HepG2 (cell line): ENCODE data around the gene SALL4. TPM values are rescaled to one million over a fixed set of nuclear protein-coding genes. Genes with fewer than 3 reads are reported as not detected.

Experiments used
- BHLHE40 ChIP-seq: IDR thresholded peaks from 2 replicates; pipeline ENCODE4 v1.6.1; 2011; ENCODE audit warnings: low read length, improper control_type of control experiment
- CBX5 ChIP-seq: sonication (generic); formaldehyde crosslinking; IDR thresholded peaks from 2 replicates; pipeline ENCODE4 v1.4.0; 2020; ENCODE audit warnings: missing genetic modification reagents, borderline replicate concordance
- CEBPB ChIP-seq: IDR thresholded peaks from 2 replicates; pipeline ENCODE4 v1.6.1; 2011; ENCODE audit warnings: low read depth, low read length, improper control_type of control experiment, borderline replicate concordance
- DR1 ChIP-seq: sonication (generic); formaldehyde crosslinking; IDR thresholded peaks from 2 replicates; pipeline ENCODE4 v1.8.0; 2021; ENCODE audit warnings: mild to moderate bottlenecking, missing genetic modification reagents, inconsistent platforms
- HHEX ChIP-seq: IDR thresholded peaks from 2 replicates; pipeline ENCODE4 v1.6.1; 2016; ENCODE audit warnings: control low read depth
- HMG20A ChIP-seq: IDR thresholded peaks from 2 replicates; pipeline ENCODE4 v1.6.1; 2016; ENCODE audit warnings: borderline replicate concordance
- HOXA5 ChIP-seq: sonication (generic); formaldehyde crosslinking; IDR thresholded peaks from 2 replicates; pipeline ENCODE4 v1.4.0; 2020; ENCODE audit warnings: missing genetic modification reagents
- RELA ChIP-seq: sonication (generic); formaldehyde crosslinking; IDR thresholded peaks from 2 replicates; pipeline ENCODE4 v1.4.0; 2020; ENCODE audit warnings: missing genetic modification reagents
- SNRNP70 ChIP-seq: fragments of 200-400 bp; formaldehyde crosslinking; IDR thresholded peaks from 2 replicates; pipeline ENCODE4 v1.6.1; 2017; ENCODE audit warnings: mild to moderate bottlenecking, low read depth, low read length, moderate library complexity
- TCF12 ChIP-seq, 2 experiments: fragments of 450-650 bp in 1 of 2; sonication (generic) in 1 of 2; formaldehyde crosslinking in 1 of 2; IDR thresholded peaks; 2 replicates each; pipeline versions ENCODE4 v1.6.1 to v1.8.0; 2017 to 2022; ENCODE audit warnings: antibody characterized with exemption in 1 of 2, mild to moderate bottlenecking in 1 of 2, missing genetic modification reagents in 1 of 2, moderate library complexity in 1 of 2
- ZC3H13 ChIP-seq: sonication (generic); formaldehyde crosslinking; IDR thresholded peaks from 2 replicates; pipeline ENCODE4 v1.8.1; 2023; ENCODE audit warnings: mild to moderate bottlenecking, missing genetic modification reagents, moderate library complexity
- ZNF180 ChIP-seq: sonication (generic); formaldehyde crosslinking; IDR thresholded peaks from 2 replicates; pipeline ENCODE4 v1.4.0; 2020; ENCODE audit warnings: low read depth, missing genetic modification reagents, borderline replicate concordance
- ZNF550 ChIP-seq: sonication (generic); formaldehyde crosslinking; IDR thresholded peaks from 2 replicates; pipeline ENCODE4 v1.4.0; 2020; ENCODE audit warnings: mild to moderate bottlenecking, missing genetic modification reagents, borderline replicate concordance
- ZSCAN30 ChIP-seq: sonication (generic); formaldehyde crosslinking; IDR thresholded peaks from 2 replicates; pipeline ENCODE4 v1.5.0; 2020; ENCODE audit warnings: mild to moderate bottlenecking, missing genetic modification reagents
- polyA plus RNA-seq, 8 experiments: library from polyadenylated mRNA; depleted of rRNA in 3 of 8; stranded (reverse) in 7 of 8; unstranded in 1 of 8; fragments of >200 nt; fragmentation: Illumina TruSeq in 4 of 8; extraction: Trizol in 4 of 8; gene quantifications; 2 replicates each; pipeline versions ENCODE4 v1.2.1 to v1.2.3, GENCODE V29; 2011 to 2016; ENCODE audit warnings: low read depth in 4 of 8, missing spikeins in 1 of 8, mixed read lengths in 1 of 8; ENCODE audit not compliant: insufficient read depth in 1 of 8
- total RNA-seq, 5 experiments: library from RNA; depleted of rRNA; stranded (reverse); fragments of >200 nt; fragmentation: Illumina TruSeq; extraction: Trizol; gene quantifications; 2 replicates each; pipeline ENCODE4 v1.2.3, GENCODE V29; 2016; ENCODE audit warnings: low read depth in 1 of 5
- TF ChIP-seq, protein P1 (sequence below): sonication (generic); formaldehyde crosslinking; IDR thresholded peaks from 2 replicates; pipeline ENCODE4 v1.9.0; 2021; ENCODE audit warnings: missing genetic modification reagents, mild to moderate bottlenecking, borderline replicate concordance
- TF ChIP-seq, protein P2 (sequence below), 2 experiments: sonication (generic) in 1 of 2; formaldehyde crosslinking in 1 of 2; IDR thresholded peaks; 2 replicates each; pipeline versions ENCODE4 v1.4.0 to v1.6.1; 2018 to 2020; ENCODE audit warnings: missing genetic modification reagents in 2 of 2, borderline replicate concordance in 1 of 2, low read depth in 1 of 2, mild to moderate bottlenecking in 1 of 2, missing biosample characterization in 1 of 2
- TF ChIP-seq, protein P3 (sequence below): sonication (generic); formaldehyde crosslinking; IDR thresholded peaks from 2 replicates; pipeline ENCODE4 v1.4.0; 2020; ENCODE audit warnings: missing genetic modification reagents
- TF ChIP-seq, protein P4 (sequence below), 2 experiments: fragments of 450-650 bp in 1 of 2; sonication (generic) in 1 of 2; formaldehyde crosslinking; IDR thresholded peaks; 2 replicates each; pipeline versions ENCODE4 v1.5.0 to v1.8.0; 2020 to 2022; ENCODE audit warnings: mild to moderate bottlenecking in 1 of 2, missing genetic modification reagents in 1 of 2
- TF ChIP-seq, protein P5 (sequence below): sonication (generic); formaldehyde crosslinking; IDR thresholded peaks from 2 replicates; pipeline ENCODE4 v1.8.0; 2022; ENCODE audit warnings: low read depth, missing genetic modification reagents

The SALL4 gene
- total and polyA plus RNA-seq, 2 of the 13 experiments (the other 11 are each of a cell fraction or from before 2014, with no cell fraction given), result 0.33 to 1.8 TPM

DNA sequence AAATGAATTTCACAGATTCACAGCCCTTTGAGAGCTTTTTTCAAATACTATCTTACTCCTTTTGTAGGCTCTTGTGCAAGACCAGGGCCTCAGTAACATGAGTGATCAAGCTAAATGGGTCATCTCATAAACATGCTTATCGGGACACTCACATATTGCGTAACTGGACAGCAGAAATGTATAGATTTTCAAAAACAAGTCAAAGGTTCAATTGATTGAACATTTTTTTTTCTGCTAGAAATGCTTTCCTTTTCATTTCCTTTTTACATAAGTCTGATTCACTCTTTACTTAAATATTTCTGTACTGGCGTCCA lies 8.7 kb upstream of the SALL4 start (continued):
- TF ChIP-seq, protein P1, sequence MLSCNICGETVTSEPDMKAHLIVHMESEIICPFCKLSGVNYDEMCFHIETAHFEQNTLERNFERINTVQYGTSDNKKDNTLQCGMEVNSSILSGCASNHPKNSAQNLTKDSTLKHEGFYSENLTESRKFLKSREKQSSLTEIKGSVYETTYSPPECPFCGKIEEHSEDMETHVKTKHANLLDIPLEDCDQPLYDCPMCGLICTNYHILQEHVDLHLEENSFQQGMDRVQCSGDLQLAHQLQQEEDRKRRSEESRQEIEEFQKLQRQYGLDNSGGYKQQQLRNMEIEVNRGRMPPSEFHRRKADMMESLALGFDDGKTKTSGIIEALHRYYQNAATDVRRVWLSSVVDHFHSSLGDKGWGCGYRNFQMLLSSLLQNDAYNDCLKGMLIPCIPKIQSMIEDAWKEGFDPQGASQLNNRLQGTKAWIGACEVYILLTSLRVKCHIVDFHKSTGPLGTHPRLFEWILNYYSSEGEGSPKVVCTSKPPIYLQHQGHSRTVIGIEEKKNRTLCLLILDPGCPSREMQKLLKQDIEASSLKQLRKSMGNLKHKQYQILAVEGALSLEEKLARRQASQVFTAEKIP (CRISPR knock-in tag), result no peak
- TF ChIP-seq CEBPB (peak; percentile 100), TCF12 (IDR thresholded peaks at IDR 0.05) (no peak), TCF12 (CRISPR knock-in tag; IDR thresholded peaks at IDR 0.05) (peak; percentile 78; the same call in 1 of the 2 replicates), HMG20A (CRISPR knock-in tag) (peak; percentile 90), ZSCAN30 (CRISPR knock-in tag) (no peak), SNRNP70 (no peak), ZC3H13 (CRISPR knock-in tag) (no peak), RELA (CRISPR knock-in tag) (peak; percentile 87; the same call in 1 of the 2 replicates), ZNF180 (CRISPR knock-in tag) (no peak), DR1 (no peak), BHLHE40 (no peak), ZNF550 (no peak), HOXA5 (CRISPR knock-in tag) (no peak; the same call in 1 of the 2 replicates), HHEX (CRISPR knock-in tag) (peak; percentile 63; the same call in 1 of the 2 replicates), CBX5 (CRISPR knock-in tag) (no peak)
- TF ChIP-seq, protein P2, sequence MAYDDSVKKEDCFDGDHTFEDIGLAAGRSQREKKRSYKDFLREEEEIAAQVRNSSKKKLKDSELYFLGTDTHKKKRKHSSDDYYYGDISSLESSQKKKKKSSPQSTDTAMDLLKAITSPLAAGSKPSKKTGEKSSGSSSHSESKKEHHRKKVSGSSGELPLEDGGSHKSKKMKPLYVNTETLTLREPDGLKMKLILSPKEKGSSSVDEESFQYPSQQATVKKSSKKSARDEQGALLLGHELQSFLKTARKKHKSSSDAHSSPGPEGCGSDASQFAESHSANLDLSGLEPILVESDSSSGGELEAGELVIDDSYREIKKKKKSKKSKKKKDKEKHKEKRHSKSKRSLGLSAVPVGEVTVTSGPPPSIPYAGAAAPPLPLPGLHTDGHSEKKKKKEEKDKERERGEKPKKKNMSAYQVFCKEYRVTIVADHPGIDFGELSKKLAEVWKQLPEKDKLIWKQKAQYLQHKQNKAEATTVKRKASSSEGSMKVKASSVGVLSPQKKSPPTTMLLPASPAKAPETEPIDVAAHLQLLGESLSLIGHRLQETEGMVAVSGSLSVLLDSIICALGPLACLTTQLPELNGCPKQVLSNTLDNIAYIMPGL (CRISPR knock-in tag; IDR thresholded peaks at IDR 0.05; ENCODE audit: borderline replicate concordance in 1 of 2, low read depth in 1 of 2), result peak in 1 of 2 experiments; percentile 53; a peak in 2 of 4 replicates
- TF ChIP-seq, protein P3, sequence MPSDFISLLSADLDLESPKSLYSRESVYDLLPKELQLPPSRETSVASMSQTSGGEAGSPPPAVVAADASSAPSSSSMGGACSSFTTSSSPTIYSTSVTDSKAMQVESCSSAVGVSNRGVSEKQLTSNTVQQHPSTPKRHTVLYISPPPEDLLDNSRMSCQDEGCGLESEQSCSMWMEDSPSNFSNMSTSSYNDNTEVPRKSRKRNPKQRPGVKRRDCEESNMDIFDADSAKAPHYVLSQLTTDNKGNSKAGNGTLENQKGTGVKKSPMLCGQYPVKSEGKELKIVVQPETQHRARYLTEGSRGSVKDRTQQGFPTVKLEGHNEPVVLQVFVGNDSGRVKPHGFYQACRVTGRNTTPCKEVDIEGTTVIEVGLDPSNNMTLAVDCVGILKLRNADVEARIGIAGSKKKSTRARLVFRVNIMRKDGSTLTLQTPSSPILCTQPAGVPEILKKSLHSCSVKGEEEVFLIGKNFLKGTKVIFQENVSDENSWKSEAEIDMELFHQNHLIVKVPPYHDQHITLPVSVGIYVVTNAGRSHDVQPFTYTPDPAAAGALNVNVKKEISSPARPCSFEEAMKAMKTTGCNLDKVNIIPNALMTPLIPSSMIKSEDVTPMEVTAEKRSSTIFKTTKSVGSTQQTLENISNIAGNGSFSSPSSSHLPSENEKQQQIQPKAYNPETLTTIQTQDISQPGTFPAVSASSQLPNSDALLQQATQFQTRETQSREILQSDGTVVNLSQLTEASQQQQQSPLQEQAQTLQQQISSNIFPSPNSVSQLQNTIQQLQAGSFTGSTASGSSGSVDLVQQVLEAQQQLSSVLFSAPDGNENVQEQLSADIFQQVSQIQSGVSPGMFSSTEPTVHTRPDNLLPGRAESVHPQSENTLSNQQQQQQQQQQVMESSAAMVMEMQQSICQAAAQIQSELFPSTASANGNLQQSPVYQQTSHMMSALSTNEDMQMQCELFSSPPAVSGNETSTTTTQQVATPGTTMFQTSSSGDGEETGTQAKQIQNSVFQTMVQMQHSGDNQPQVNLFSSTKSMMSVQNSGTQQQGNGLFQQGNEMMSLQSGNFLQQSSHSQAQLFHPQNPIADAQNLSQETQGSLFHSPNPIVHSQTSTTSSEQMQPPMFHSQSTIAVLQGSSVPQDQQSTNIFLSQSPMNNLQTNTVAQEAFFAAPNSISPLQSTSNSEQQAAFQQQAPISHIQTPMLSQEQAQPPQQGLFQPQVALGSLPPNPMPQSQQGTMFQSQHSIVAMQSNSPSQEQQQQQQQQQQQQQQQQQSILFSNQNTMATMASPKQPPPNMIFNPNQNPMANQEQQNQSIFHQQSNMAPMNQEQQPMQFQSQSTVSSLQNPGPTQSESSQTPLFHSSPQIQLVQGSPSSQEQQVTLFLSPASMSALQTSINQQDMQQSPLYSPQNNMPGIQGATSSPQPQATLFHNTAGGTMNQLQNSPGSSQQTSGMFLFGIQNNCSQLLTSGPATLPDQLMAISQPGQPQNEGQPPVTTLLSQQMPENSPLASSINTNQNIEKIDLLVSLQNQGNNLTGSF (CRISPR knock-in tag), result no peak
- TF ChIP-seq, protein P4, sequence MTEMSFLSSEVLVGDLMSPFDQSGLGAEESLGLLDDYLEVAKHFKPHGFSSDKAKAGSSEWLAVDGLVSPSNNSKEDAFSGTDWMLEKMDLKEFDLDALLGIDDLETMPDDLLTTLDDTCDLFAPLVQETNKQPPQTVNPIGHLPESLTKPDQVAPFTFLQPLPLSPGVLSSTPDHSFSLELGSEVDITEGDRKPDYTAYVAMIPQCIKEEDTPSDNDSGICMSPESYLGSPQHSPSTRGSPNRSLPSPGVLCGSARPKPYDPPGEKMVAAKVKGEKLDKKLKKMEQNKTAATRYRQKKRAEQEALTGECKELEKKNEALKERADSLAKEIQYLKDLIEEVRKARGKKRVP (CRISPR knock-in tag; IDR thresholded peaks at IDR 0.05), result peak in 1 of 2 experiments; percentile 81; a peak in 2 of 4 replicates
- TF ChIP-seq, protein P5, sequence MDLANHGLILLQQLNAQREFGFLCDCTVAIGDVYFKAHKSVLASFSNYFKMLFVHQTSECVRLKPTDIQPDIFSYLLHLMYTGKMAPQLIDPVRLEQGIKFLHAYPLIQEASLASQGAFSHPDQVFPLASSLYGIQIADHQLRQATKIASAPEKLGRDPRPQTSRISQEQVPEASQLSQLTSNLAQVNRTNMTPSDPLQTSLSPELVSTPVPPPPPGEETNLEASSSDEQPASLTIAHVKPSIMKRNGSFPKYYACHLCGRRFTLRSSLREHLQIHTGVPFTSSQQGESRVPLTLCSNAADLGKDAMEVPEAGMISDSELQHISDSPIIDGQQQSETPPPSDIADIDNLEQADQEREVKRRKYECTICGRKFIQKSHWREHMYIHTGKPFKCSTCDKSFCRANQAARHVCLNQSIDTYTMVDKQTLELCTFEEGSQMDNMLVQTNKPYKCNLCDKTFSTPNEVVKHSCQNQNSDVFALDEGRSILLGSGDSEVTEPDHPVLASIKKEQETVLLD (CRISPR knock-in tag), result no peak
